ENCODE measurements around the gene KATNAL1. TPM values are rescaled to one million over a fixed set of nuclear protein-coding genes. Genes with fewer than 3 reads are reported as not detected.

Gene KATNAL1
- total RNA-seq, 2 experiments from 2014 or later = 8.6 to 9.0 TPM

GRCh38 chr13:30163441-30163840, 143.9 kb downstream of the KATNAL1 start:
- peaks cover 5% of the 10 kb centered on the region for H3K9me3 Mint-ChIP-seq
- peaks cover 20% of the 10 kb centered on the region for H3K4me1 Mint-ChIP-seq (ENCODE audit: low read depth)
- H3K27ac Mint-ChIP-seq = no peak overlapping the region
- POLR2A ChIA-PET = no interaction called here
- intact Hi-C loops (cut with micrococcal nuclease) = loop anchor here (2.0 kb wide), 1 partner anchor 31 kb away; no protein-coding TSS in a partner anchor
- TF ChIP-seq CTCF (IDR thresholded peaks at IDR 0.05) = no peak
- H3K36me3 Mint-ChIP-seq (ENCODE audit: low read depth) = no peaks in the 10 kb centered on the region
- H3K4me3 Mint-ChIP-seq = no peak overlapping the region
- DNase-seq = no peak
- no peak for ATAC-seq
- no peaks in the 10 kb centered on the region for H3K27me3 Mint-ChIP-seq
- CTCF ChIA-PET = interaction anchor here (6.4 kb wide), 1 partner anchor 31 kb away, joined by 32 read pairs; no protein-coding TSS in a partner anchor

- no peaks in the 10 kb centered on the region for H3K36me3 Mint-ChIP-seq (ENCODE audit: low read depth)
- H3K9me3 Mint-ChIP-seq = peaks cover 5% of the 10 kb centered on the region
- DNase-seq (peak; percentile 81), ATAC-seq (peak; percentile 93)
- intact Hi-C loops (cut with micrococcal nuclease) = no loop called here
- no peaks in the 10 kb centered on the region for H3K27me3 Mint-ChIP-seq
- peak overlapping the region; percentile 60 for H3K27ac Mint-ChIP-seq
- TF ChIP-seq CTCF (IDR thresholded peaks at IDR 0.05) = no peak
- CTCF ChIA-PET = interaction anchor here (1.0 to 4.6 kb wide), 5 partner anchors 13 to 45 kb away, joined by 3 to 109 read pairs (median 11); no protein-coding TSS in a partner anchor
- H3K4me3 Mint-ChIP-seq = no peak overlapping the region
- H3K4me1 Mint-ChIP-seq (ENCODE audit: low read depth) = peaks cover 31% of the 10 kb centered on the region
- POLR2A ChIA-PET = interaction anchor here (0.8 to 1.2 kb wide), 4 partner anchors 11 to 17 kb away, joined by 3 to 4 read pairs (median 3); no protein-coding TSS in a partner anchor
These were observed 147.9 kb downstream of the KATNAL1 start for GRCh38 chr13:30159446-30159839.

- ChIA-PET POLR2A (interaction anchor here (0.6 to 1.2 kb wide), 7 partner anchors 10 to 27 kb away, joined by 3 to 4 read pairs (median 3); no protein-coding TSS in a partner anchor), CTCF (interaction anchor here (1.0 to 4.6 kb wide), 8 partner anchors 9 to 235 kb away, joined by 3 to 109 read pairs (median 6); no protein-coding TSS in a partner anchor)
- H3K36me3 Mint-ChIP-seq (ENCODE audit: low read depth) = no peaks in the 10 kb centered on the region
- peak overlapping the region; percentile 60 for H3K27ac Mint-ChIP-seq
- peaks cover 5% of the 10 kb centered on the region for H3K9me3 Mint-ChIP-seq
- intact Hi-C loops (cut with micrococcal nuclease) = no loop called here
- no peak overlapping the region for H3K4me3 Mint-ChIP-seq
- peak; percentile 37 for ATAC-seq
- peak; percentile 29 for TF ChIP-seq CTCF (IDR thresholded peaks at IDR 0.05)
- H3K27me3 Mint-ChIP-seq = no peaks in the 10 kb centered on the region
- peaks cover 34% of the 10 kb centered on the region for H3K4me1 Mint-ChIP-seq (ENCODE audit: low read depth)
- peak; percentile 16 for DNase-seq
These were observed 148.4 kb downstream of the KATNAL1 start for GRCh38 chr13:30158774-30159445.

GRCh38 chr13:30157616-30157993, 149.7 kb downstream of the KATNAL1 start:
- peak overlapping the region; percentile 10 for H3K27ac Mint-ChIP-seq
- peaks cover 34% of the 10 kb centered on the region for H3K4me1 Mint-ChIP-seq (ENCODE audit: low read depth)
- H3K4me3 Mint-ChIP-seq = no peak overlapping the region
- H3K27me3 Mint-ChIP-seq = no peaks in the 10 kb centered on the region
- TF ChIP-seq CTCF (IDR thresholded peaks at IDR 0.05) = no peak
- no peaks in the 10 kb centered on the region for H3K36me3 Mint-ChIP-seq (ENCODE audit: low read depth)
- CTCF ChIA-PET = interaction anchor here (1.4 to 4.6 kb wide), 7 partner anchors 8 to 234 kb away, joined by 3 to 109 read pairs (median 7); partner anchors contain the start of gene KATNAL1
- POLR2A ChIA-PET = interaction anchor here (1.1 kb wide), 1 partner anchor 25 kb away, joined by 4 read pairs; no protein-coding TSS in a partner anchor
- H3K9me3 Mint-ChIP-seq = peaks cover 3% of the 10 kb centered on the region
- intact Hi-C loops (cut with micrococcal nuclease) = no loop called here
- DNase-seq = no peak
- no peak for ATAC-seq

Data from activated CD8-positive, alpha-beta T cell treated with anti-CD3 and anti-CD28 coated beads for 36 hours (primary cell).